Measurements from ENCODE around the gene CACNA2D4. TPM values are rescaled to one million over a fixed set of nuclear protein-coding genes. Genes with fewer than 3 reads are reported as not detected.

CACNA2D4 gene
- polyA plus RNA-seq, 1 donor from 2014 or later: 2.0 TPM

DNA sequence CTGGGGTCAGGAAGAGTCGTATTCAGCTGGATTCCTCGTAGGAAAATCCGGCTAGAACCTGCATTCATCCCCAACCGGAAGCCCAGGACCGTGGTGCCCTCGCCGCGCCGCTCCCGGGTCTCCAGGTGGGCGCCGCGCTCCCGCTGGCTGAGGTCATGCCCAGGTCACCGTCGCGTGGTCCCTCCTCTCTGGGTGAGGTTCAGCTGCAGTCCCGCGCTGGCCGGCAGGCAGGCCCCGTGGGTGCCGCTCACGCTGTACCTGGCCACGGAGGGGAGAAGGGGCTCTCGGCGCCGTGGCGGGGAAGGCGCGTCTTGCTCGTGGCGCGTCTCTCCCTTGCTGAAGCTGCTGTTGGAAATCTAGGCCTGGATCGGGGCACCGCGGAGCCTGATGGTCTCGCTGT, 53.6 kb downstream of the CACNA2D4 start:
- Mint-ChIP-seq H3K27ac (no peak overlapping the region), H3K4me1 (no peaks in the 10 kb centered on the region), H3K36me3 (no peaks in the 10 kb centered on the region), H3K27me3 (peaks cover 16% of the 10 kb centered on the region), H3K4me3 (no peak overlapping the region), H3K9me3 (peaks cover 0 to 14% (median 3%) of the 10 kb centered on the region in 3 donors)

DNA sequence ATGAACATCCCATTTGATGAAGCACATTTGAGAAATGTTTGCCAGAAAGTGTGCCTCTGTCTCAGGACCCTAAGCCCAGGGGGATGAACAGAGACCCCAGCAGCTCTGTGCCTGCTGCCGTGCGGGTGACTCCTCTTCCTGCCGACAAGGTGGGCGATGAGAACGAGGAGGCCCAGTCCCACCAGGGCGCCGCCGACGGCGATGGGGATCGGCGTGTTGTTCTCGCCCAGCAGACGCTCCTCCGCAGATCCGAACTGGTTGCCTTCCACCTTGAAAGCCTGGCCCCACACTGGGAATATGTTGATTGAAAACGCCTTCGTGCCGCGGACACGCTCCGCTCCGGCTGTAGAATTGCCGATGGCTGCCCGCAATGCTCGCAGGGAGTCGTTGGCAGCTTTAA, 54.0 kb downstream of the CACNA2D4 start:
- H3K4me1 Mint-ChIP-seq: no peaks in the 10 kb centered on the region
- H3K27ac Mint-ChIP-seq: no peak overlapping the region
- H3K9me3 Mint-ChIP-seq: peaks cover 0 to 10% (median 3%) of the 10 kb centered on the region in 3 donors

GRCh38 chr12:1863823-1864222, 54.6 kb downstream of the CACNA2D4 start:
- H3K4me3 Mint-ChIP-seq: no peak overlapping the region
- H3K27me3 Mint-ChIP-seq: peaks cover 16% of the 10 kb centered on the region
- H3K27ac Mint-ChIP-seq: no peak overlapping the region
- no peaks in the 10 kb centered on the region for H3K4me1 Mint-ChIP-seq
- peaks cover 0 to 8% (median 3%) of the 10 kb centered on the region in 3 donors for H3K9me3 Mint-ChIP-seq
- no peaks in the 10 kb centered on the region for H3K36me3 Mint-ChIP-seq

More for the DNA sequence above, 54.0 kb downstream of the CACNA2D4 start:
- Mint-ChIP-seq H3K4me3 (no peak overlapping the region), H3K27me3 (peaks cover 16% of the 10 kb centered on the region), H3K36me3 (no peaks in the 10 kb centered on the region)

DNA sequence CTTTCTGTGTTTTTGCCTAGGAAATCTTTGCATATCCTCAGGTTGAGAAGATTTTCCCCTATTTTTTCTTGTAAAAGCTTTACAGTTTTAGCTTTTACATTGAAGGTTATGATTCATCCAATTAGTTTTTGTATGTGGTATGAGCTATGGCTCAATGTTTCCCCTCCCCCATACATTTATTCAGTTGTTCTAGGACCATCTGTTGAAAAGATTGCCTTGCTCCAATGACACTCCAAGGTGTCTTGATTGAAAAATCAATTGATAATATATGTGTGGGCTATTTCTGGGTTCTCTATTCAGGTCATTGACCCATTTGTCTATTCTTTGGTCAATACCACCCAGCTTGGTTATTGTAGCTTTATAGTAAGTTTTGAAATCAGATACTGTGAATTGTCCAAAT, 55.5 kb downstream of the CACNA2D4 start:
- H3K4me1 Mint-ChIP-seq: no peaks in the 10 kb centered on the region
- H3K9me3 Mint-ChIP-seq: peaks cover 0 to 5% (median 3%) of the 10 kb centered on the region in 3 donors
- no peak overlapping the region for H3K4me3 Mint-ChIP-seq

GRCh38 chr12:1859643-1860042, 58.8 kb downstream of the CACNA2D4 start:
- Mint-ChIP-seq H3K4me1 (no peaks in the 10 kb centered on the region), H3K27me3 (peaks cover 4% of the 10 kb centered on the region), H3K9me3 (no peaks in the 10 kb centered on the region), H3K36me3 (no peaks in the 10 kb centered on the region), H3K27ac (no peak overlapping the region), H3K4me3 (no peak overlapping the region)

More for the DNA sequence above, 55.5 kb downstream of the CACNA2D4 start:
- Mint-ChIP-seq H3K27ac (no peak overlapping the region), H3K27me3 (peaks cover 14% of the 10 kb centered on the region), H3K36me3 (no peaks in the 10 kb centered on the region)

- peaks cover 4% of the 10 kb centered on the region for H3K27me3 Mint-ChIP-seq
- no peak overlapping the region for H3K27ac Mint-ChIP-seq
- no peaks in the 10 kb centered on the region for H3K36me3 Mint-ChIP-seq
- no peaks in the 10 kb centered on the region for H3K9me3 Mint-ChIP-seq
- H3K4me3 Mint-ChIP-seq: no peak overlapping the region
- H3K4me1 Mint-ChIP-seq: no peaks in the 10 kb centered on the region
Observed at GRCh38 chr12:1858456-1858855, 60.0 kb downstream of the CACNA2D4 start.

- Mint-ChIP-seq H3K36me3 (no peaks in the 10 kb centered on the region), H3K4me1 (no peaks in the 10 kb centered on the region), H3K4me3 (no peak overlapping the region), H3K27me3 (peaks cover 5% of the 10 kb centered on the region), H3K27ac (peak overlapping the region in 1 of 3 donors; percentile 11), H3K9me3 (no peaks in the 10 kb centered on the region)
Observed at GRCh38 chr12:1857821-1858220, 60.6 kb downstream of the CACNA2D4 start.

GRCh38 chr12:1857086-1857485, 61.4 kb downstream of the CACNA2D4 start:
- H3K27me3 Mint-ChIP-seq: peaks cover 5% of the 10 kb centered on the region
- no peaks in the 10 kb centered on the region for H3K4me1 Mint-ChIP-seq
- H3K9me3 Mint-ChIP-seq: no peaks in the 10 kb centered on the region
- H3K36me3 Mint-ChIP-seq: no peaks in the 10 kb centered on the region
- no peak overlapping the region for H3K4me3 Mint-ChIP-seq
- H3K27ac Mint-ChIP-seq: peak overlapping the region in 2 of 3 donors; percentile 26 to 86

- Mint-ChIP-seq H3K4me3 (no peak overlapping the region), H3K36me3 (peaks cover 1% of the 10 kb centered on the region), H3K27ac (no peak overlapping the region), H3K4me1 (no peaks in the 10 kb centered on the region), H3K9me3 (no peaks in the 10 kb centered on the region), H3K27me3 (peaks cover 1% of the 10 kb centered on the region)
Observed at GRCh38 chr12:1855241-1855640, 63.2 kb downstream of the CACNA2D4 start.

DNA sequence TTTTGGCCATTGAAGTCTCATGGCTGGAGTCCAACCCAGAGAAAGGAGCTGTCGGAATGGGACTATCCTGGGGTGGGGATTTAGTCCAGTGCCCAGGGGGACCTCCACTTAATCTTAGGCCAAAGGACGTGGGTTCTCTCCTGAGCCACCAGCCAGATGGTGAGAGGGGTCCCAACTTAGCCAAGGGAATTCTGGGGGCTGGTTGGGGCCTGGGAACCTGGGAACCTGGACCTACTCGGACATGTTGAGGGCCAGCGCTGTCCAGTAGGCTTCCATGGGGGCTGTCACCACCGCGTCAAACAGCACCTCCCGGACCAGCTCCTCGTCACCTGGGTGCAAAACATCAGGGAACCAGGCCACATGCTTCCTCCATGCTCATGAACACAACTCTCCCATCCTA, 64.7 kb downstream of the CACNA2D4 start:
- Mint-ChIP-seq H3K9me3 (no peaks in the 10 kb centered on the region), H3K4me3 (no peak overlapping the region), H3K4me1 (no peaks in the 10 kb centered on the region), H3K27ac (no peak overlapping the region), H3K27me3 (peaks cover 1% of the 10 kb centered on the region), H3K36me3 (peaks cover 1% of the 10 kb centered on the region)

GRCh38 chr12:1852076-1852475, 66.4 kb downstream of the CACNA2D4 start:
- Mint-ChIP-seq H3K4me3 (no peak overlapping the region), H3K27ac (no peak overlapping the region), H3K27me3 (peaks cover 1% of the 10 kb centered on the region), H3K9me3 (no peaks in the 10 kb centered on the region), H3K36me3 (peaks cover 1% of the 10 kb centered on the region), H3K4me1 (no peaks in the 10 kb centered on the region)

- Mint-ChIP-seq H3K9me3 (no peaks in the 10 kb centered on the region), H3K4me1 (no peaks in the 10 kb centered on the region), H3K27me3 (peaks cover 1% of the 10 kb centered on the region), H3K4me3 (no peak overlapping the region), H3K36me3 (peaks cover 1% of the 10 kb centered on the region), H3K27ac (no peak overlapping the region)
Observed at GRCh38 chr12:1851151-1851701, 67.2 kb downstream of the CACNA2D4 start.

GRCh38 chr12:1848745-1849144, 69.7 kb downstream of the CACNA2D4 start:
- Mint-ChIP-seq H3K36me3 (peaks cover 1% of the 10 kb centered on the region), H3K27me3 (peaks cover 3% of the 10 kb centered on the region), H3K4me3 (no peak overlapping the region), H3K9me3 (no peaks in the 10 kb centered on the region), H3K27ac (no peak overlapping the region), H3K4me1 (peaks cover 0 to 8% (median 1%) of the 10 kb centered on the region in 3 donors)

DNA sequence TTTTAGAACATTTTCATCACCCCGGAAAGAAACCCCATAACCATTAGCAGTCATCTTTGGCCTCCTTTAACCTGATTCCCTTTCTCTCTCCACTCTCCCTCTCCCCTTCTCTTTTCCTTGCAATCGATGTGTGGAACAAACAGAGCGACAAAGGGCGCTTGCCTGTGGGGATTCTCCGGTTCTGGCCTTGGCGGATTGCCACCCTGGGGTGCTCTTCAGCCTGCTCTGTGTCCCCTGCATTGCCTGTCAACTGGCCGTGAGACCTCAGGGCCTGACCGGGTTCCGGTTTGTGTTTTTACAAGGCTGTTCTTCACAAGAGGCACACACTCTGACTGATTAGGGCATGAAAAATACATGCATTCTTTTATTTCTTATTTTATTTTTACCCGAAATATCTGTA, 70.3 kb downstream of the CACNA2D4 start:
- Mint-ChIP-seq H3K27me3 (peaks cover 2% of the 10 kb centered on the region), H3K4me1 (peaks cover 0 to 8% (median 1%) of the 10 kb centered on the region in 3 donors), H3K27ac (no peak overlapping the region)

DNA sequence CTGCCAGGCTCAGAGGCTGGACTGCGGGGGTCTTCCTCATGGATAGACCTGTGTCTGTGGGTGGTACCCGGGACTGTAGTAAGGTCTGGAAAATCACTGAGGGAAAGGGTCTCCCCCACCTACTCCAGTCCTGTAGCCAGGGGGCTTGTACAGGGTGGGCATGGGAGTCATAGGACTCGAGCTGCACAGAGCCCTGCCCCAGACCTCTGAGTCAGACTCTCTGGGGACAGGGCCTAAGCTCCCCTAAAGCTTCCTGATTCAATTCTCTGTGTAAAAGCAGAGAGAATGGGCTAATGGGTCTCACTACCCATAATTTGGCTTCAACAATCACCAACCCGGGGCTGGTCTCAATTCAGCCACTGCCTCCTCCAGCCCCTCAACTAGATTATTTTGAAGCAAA, 71.0 kb downstream of the CACNA2D4 start:
- H3K9me3 Mint-ChIP-seq: no peaks in the 10 kb centered on the region
- peaks cover 0 to 8% (median 4%) of the 10 kb centered on the region in 3 donors for H3K4me1 Mint-ChIP-seq
- no peak overlapping the region for H3K4me3 Mint-ChIP-seq
- H3K27me3 Mint-ChIP-seq: peaks cover 6% of the 10 kb centered on the region
- H3K27ac Mint-ChIP-seq: no peak overlapping the region
- peaks cover 1% of the 10 kb centered on the region for H3K36me3 Mint-ChIP-seq

More for the DNA sequence above, 70.3 kb downstream of the CACNA2D4 start:
- Mint-ChIP-seq H3K9me3 (no peaks in the 10 kb centered on the region), H3K36me3 (peaks cover 1% of the 10 kb centered on the region), H3K4me3 (no peak overlapping the region)
